ENCODE results near the gene BLVRB.

Gene BLVRB

DNA sequence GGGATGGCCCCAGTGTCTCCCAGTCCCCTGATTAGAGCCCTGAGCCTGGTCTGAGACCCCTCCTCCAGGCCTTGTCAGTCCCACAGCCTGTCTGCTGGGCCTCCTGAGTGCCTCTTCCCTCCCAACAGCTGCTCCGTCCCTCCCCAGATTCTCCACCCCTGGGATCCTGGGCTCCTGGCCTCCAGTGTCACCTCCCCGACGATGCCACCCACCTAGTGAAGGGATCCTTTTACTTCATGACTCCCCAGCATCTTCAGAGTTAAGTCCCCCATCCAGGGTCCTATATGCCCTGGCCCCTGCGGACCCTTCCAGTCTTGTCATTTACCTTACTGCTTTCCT is 47.9 kb downstream of the BLVRB start:
- H3K27ac ChIP-seq, result no peak overlapping the region
- H3K36me3 ChIP-seq, result no peaks in the 10 kb centered on the region
- H3K27me3 ChIP-seq (ENCODE audit: insufficient read depth, low read depth, severe bottlenecking), result no peaks in the 10 kb centered on the region
- TF ChIP-seq, protein P1, sequence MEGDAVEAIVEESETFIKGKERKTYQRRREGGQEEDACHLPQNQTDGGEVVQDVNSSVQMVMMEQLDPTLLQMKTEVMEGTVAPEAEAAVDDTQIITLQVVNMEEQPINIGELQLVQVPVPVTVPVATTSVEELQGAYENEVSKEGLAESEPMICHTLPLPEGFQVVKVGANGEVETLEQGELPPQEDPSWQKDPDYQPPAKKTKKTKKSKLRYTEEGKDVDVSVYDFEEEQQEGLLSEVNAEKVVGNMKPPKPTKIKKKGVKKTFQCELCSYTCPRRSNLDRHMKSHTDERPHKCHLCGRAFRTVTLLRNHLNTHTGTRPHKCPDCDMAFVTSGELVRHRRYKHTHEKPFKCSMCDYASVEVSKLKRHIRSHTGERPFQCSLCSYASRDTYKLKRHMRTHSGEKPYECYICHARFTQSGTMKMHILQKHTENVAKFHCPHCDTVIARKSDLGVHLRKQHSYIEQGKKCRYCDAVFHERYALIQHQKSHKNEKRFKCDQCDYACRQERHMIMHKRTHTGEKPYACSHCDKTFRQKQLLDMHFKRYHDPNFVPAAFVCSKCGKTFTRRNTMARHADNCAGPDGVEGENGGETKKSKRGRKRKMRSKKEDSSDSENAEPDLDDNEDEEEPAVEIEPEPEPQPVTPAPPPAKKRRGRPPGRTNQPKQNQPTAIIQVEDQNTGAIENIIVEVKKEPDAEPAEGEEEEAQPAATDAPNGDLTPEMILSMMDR (IDR thresholded peaks at IDR 0.05; ENCODE audit: low read depth, low read length), result no peak
- no peaks in the 10 kb centered on the region for H3K9me3 ChIP-seq (ENCODE audit: severe bottlenecking)
- no peak overlapping the region for H3K4me3 ChIP-seq (ENCODE audit: low read depth, low read length)
- DNase-seq, result no peak

DNA sequence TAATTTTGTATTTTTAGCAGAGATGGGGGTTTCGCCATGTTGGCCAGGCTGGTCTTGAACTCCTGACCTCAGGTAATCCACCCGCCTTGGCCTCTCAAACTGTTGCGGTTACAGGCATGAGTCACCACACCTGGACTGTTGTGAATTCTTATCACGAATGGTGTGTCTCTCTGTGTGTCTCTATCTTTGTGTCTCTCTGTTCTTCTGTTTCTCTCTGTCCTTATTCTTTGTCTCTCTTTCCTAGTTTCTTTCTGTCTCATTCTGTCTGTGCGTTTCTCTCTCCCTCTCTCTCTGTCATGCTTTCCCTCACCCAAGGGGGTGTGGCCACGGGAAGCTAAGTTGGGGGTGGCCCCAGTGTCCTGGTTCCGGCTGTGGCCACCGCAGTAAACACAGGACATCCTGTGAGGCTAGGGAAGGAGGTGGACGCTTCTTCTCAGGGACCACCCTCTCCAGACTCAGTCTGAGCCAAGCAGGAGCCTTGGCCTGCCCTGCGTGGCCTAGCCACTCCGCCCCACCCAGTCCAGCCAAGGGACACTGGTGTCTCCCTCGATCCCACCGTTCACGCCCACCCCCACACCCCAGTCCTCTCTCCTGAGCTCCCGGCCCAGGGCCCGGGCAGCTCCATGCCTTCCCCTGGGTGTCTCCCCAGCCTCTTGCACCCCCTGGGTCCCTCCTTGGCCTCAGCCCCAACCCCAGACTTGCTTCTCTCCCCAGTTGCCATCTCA is 48.5 kb downstream of the BLVRB start:
- peak; percentile 36 for DNase-seq
- Histone ChIP-seq H3K27me3 (ENCODE audit: insufficient read depth, low read depth, severe bottlenecking) (no peaks in the 10 kb centered on the region), H3K4me3 (ENCODE audit: low read depth, low read length) (no peak overlapping the region), H3K9me3 (ENCODE audit: severe bottlenecking) (no peaks in the 10 kb centered on the region), H3K36me3 (no peaks in the 10 kb centered on the region), H3K27ac (no peak overlapping the region)
- TF ChIP-seq, protein P1 (IDR thresholded peaks at IDR 0.05; ENCODE audit: low read depth, low read length), result no peak

DNA sequence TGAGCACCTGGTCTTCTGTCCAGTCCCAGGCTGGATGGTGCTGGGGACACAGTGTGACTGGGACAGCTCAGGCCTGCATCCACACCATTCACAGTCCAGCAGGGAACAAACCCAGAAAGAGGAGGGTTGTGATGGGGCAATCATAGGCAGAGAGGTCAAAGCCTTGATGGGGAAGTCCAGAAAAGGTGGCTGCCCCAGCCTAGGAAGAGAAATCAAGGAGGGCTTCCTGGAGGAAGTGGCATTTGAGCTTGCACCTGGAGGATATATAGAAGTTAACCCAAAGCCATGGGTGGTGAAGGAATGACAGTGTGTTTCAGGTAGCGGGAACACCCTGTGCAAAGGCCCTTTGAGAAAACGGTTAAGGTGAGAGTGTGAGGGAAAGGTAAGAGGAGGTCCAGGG is 49.8 kb downstream of the BLVRB start:
- DNase-seq, result no peak
- Histone ChIP-seq H3K9me3 (ENCODE audit: severe bottlenecking) (no peaks in the 10 kb centered on the region), H3K36me3 (no peaks in the 10 kb centered on the region), H3K27me3 (ENCODE audit: insufficient read depth, low read depth, severe bottlenecking) (no peaks in the 10 kb centered on the region), H3K27ac (no peak overlapping the region), H3K4me3 (ENCODE audit: low read depth, low read length) (no peak overlapping the region)
- TF ChIP-seq, protein P1 (IDR thresholded peaks at IDR 0.05; ENCODE audit: low read depth, low read length), result no peak

DNA sequence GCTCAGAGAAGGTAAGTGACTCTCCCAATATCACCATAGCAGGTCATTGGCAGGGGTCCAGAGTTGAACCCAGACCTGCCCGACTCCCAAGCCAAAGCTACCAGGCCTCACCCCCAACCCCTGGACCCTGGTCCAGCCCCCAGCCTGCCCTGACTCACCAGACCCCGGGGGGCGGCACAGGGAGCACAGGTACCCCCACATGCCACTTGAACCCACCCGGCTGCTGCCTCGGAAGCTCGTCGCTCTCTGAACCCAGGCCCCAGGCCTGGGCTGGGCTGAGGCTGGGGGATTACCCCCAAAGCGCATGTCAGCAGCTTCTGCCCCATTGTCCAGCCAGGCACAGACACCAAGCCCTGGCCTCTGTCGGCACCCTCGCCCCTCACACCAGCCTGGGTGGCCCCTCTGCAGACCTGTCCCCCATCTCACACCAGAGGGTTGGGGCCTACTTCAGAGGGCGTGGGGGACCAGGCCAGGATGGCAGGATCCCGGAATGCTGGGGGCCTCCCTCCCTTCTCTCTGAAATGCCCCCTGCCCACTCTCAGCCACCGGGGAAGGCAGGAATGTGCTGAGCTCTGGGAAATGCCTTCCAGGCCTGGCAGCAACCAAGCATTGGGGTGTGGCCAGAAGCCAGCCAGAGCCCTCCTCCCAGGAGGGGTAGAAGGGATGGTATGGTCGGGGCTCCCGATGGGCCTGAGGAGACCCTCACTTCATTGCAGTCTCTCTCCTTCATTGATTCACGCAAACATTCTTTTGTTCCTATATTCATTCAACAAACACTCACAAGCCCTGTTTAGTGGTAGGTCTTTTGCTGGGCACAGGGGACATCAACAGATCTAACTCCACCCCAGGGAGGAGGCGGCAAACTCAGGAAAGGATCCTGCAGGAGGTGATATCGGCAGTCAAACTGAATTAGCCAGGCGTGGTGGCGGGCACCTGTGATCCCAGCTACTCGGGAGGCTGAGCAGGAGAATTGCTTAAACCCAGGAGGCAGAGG is 50.7 kb downstream of the BLVRB start:
- H3K27me3 ChIP-seq (ENCODE audit: insufficient read depth, low read depth, severe bottlenecking), result no peaks in the 10 kb centered on the region
- no peak overlapping the region for H3K4me3 ChIP-seq (ENCODE audit: low read depth, low read length)
- TF ChIP-seq, protein P1 (IDR thresholded peaks at IDR 0.05; ENCODE audit: low read depth, low read length), result no peak
- DNase-seq, result no peak
- H3K36me3 ChIP-seq, result no peaks in the 10 kb centered on the region
- H3K9me3 ChIP-seq (ENCODE audit: severe bottlenecking), result no peaks in the 10 kb centered on the region
- no peak overlapping the region for H3K27ac ChIP-seq

DNA sequence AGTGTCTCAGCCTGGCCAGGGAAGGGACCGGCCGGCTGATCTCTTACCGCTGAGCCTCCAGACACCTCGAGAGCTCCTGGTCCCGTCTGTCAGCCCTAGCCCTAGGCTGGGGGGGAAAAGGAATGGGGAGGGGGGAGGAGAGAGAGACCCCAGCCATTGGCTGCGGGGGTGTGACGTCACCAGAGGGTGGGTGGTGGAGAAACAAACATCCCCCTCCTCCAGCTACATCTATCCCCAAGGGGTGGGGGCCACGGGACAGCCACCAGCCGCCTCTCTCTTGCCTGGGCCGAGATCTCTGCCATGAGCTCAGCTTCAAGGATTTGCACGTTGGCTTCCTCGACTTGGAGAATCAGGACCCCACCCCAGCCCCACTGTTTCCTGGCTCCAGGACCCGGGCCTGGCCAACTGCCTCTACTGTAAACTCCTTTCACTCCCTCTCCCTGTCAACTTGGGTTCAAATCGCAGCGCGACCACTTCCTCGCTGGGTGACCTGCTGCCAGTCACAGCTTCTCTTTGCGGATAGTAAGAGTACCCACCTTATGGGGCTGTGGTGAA is 52.2 kb downstream of the BLVRB start, which contains the start of gene PRX:
PRX (minus strand) TSS at position 88 of the 555 bp plus-strand sequence. CDS start 5,446 bp downstream, outside the sequence.
- TF ChIP-seq, protein P1 (IDR thresholded peaks at IDR 0.05; ENCODE audit: low read depth, low read length), result no peak
- Histone ChIP-seq H3K27ac (no peak within 1 kb of the TSS), H3K27me3 (ENCODE audit: insufficient read depth, low read depth, severe bottlenecking) (no peaks in the 10 kb centered on the region), H3K9me3 (ENCODE audit: severe bottlenecking) (no peaks in the 10 kb centered on the region), H3K4me3 (ENCODE audit: low read depth, low read length) (no peak within 1 kb of the TSS), H3K36me3 (no peaks in the 10 kb centered on the region)
- DNase-seq, result peak; percentile 77

All from WERI-Rb-1 (cell line).